ENCODE data around the gene CIBAR2.

Gene CIBAR2

GRCh38 chr16:85144026-85144915 lies 32.0 kb upstream of the CIBAR2 start:
- no peak for DNase-seq (ENCODE audit: low spot score)

GRCh38 chr16:85142771-85143211 lies 30.5 kb upstream of the CIBAR2 start:
- DNase-seq (ENCODE audit: low spot score), result no peak

GRCh38 chr16:85142129-85142513 lies 29.8 kb upstream of the CIBAR2 start:
- DNase-seq (ENCODE audit: low spot score), result no peak

- DNase-seq (ENCODE audit: low spot score), result no peak
These were observed 29.3 kb upstream of the CIBAR2 start for GRCh38 chr16:85141491-85142128.

- no peak for DNase-seq (ENCODE audit: low spot score)
These were observed 28.3 kb upstream of the CIBAR2 start for GRCh38 chr16:85140455-85141012.

GRCh38 chr16:85139881-85140339 lies 27.6 kb upstream of the CIBAR2 start:
- no peak for DNase-seq (ENCODE audit: low spot score)

GRCh38 chr16:85138825-85139627 lies 26.8 kb upstream of the CIBAR2 start:
- DNase-seq (ENCODE audit: low spot score), result no peak

- DNase-seq (ENCODE audit: low spot score), result no peak
These were observed 26.0 kb upstream of the CIBAR2 start for GRCh38 chr16:85138073-85138824.

GRCh38 chr16:85137323-85138072 lies 25.2 kb upstream of the CIBAR2 start:
- DNase-seq (ENCODE audit: low spot score), result no peak

GRCh38 chr16:85136702-85137322 lies 24.5 kb upstream of the CIBAR2 start:
- no peak for DNase-seq (ENCODE audit: low spot score)

GRCh38 chr16:85136213-85136701 lies 24.0 kb upstream of the CIBAR2 start:
- DNase-seq (ENCODE audit: low spot score), result no peak

- no peak for DNase-seq (ENCODE audit: low spot score)
These were observed 22.5 kb upstream of the CIBAR2 start for GRCh38 chr16:85134789-85135142.

- no peak for DNase-seq (ENCODE audit: low spot score)
These were observed 22.0 kb upstream of the CIBAR2 start for GRCh38 chr16:85134076-85134788.

- no peak for DNase-seq (ENCODE audit: low spot score)
These were observed 21.0 kb upstream of the CIBAR2 start for GRCh38 chr16:85133290-85133599.

- DNase-seq (ENCODE audit: low spot score), result no peak
These were observed 20.4 kb upstream of the CIBAR2 start for GRCh38 chr16:85132456-85133289.

- no peak for DNase-seq (ENCODE audit: low spot score)
These were observed 18.4 kb upstream of the CIBAR2 start for GRCh38 chr16:85130705-85131028.

- no peak for DNase-seq (ENCODE audit: low spot score)
These were observed 17.8 kb upstream of the CIBAR2 start for GRCh38 chr16:85129876-85130704.
